SU-DHL-6 (cell line): ENCODE data around the gene SRSF8.

ENCODE experiments used
- H2AFZ ChIP-seq: fragments of 200-600 bp; sonication (generic); 2 replicates; pipeline ENCODE4 v1.6.1; 2014; ENCODE audit warnings: low read depth, mild to moderate bottlenecking, moderate library complexity, mixed read lengths, antibody characterized with exemption, low read length; ENCODE audit not compliant: severe bottlenecking
- H3F3A ChIP-seq: fragments of 200-600 bp; shearing (Covaris generic); 2 replicates; pipeline ENCODE4 v1.6.0; 2016; ENCODE audit warnings: antibody characterized with exemption, mild to moderate bottlenecking; ENCODE audit not compliant: insufficient read depth
- H3K27ac ChIP-seq: fragments of 200-600 bp; sonication (generic); 2 replicates; pipeline ENCODE4 v1.5.1; 2016; ENCODE audit warnings: low read depth, mild to moderate bottlenecking, low read length, moderate library complexity, mixed read lengths
- H3K27me3 ChIP-seq: fragments of 200-600 bp; sonication (generic), shearing (Covaris generic); 2 replicates; pipeline ENCODE4 v1.6.0; 2014; ENCODE audit warnings: mild to moderate bottlenecking, low read length
- H3K36me3 ChIP-seq: fragments of 200-600 bp; sonication (generic); 2 replicates; pipeline ENCODE4 v1.6.1; 2014; ENCODE audit warnings: mild to moderate bottlenecking, low read length, mixed read lengths
- H3K4me2 ChIP-seq: fragments of 300-600, 200-600 bp; shearing (Covaris generic), sonication (generic); 2 replicates; pipeline ENCODE4 v1.6.0; 2014; ENCODE audit warnings: low read length, low read depth, mild to moderate bottlenecking; ENCODE audit not compliant: poor library complexity, severe bottlenecking
- H3K4me3 ChIP-seq: fragments of 200-600 bp; sonication (generic); 2 replicates; pipeline ENCODE4 v1.5.1; 2014; ENCODE audit warnings: antibody characterized with exemption, low read length, mild to moderate bottlenecking, mixed read lengths; ENCODE audit not compliant: insufficient read depth, poor library complexity, severe bottlenecking
- H3K79me2 ChIP-seq: fragments of 200-600 bp; sonication (generic); 2 replicates; pipeline ENCODE4 v1.6.1; 2014; ENCODE audit warnings: mild to moderate bottlenecking, low read length, moderate library complexity; ENCODE audit not compliant: insufficient read depth
- H3K9ac ChIP-seq: fragments of 200-600 bp; sonication (generic); 2 replicates; pipeline ENCODE4 v1.7.0; 2014; ENCODE audit warnings: mild to moderate bottlenecking, low read length
- H3K9me2 ChIP-seq: fragments of 200-600 bp; sonication (generic); replicated peaks from 2 replicates; pipeline ENCODE4 v1.6.1; 2014; ENCODE audit warnings: low read length; ENCODE audit not compliant: insufficient read depth
- H3K9me3 ChIP-seq: fragments of 200-600 bp; sonication (generic); 2 replicates; pipeline ENCODE4 v1.6.1; 2014; ENCODE audit warnings: low read length, mixed read lengths; ENCODE audit not compliant: insufficient read depth
- H4K20me1 ChIP-seq: fragments of 200-600 bp; sonication (generic); 2 replicates; pipeline ENCODE4 v1.6.1; 2014; ENCODE audit warnings: low read depth, mild to moderate bottlenecking, antibody characterized with exemption, low read length, moderate library complexity, mixed read lengths
- CTCF ChIP-seq: fragments of 200-600 bp; sonication (generic); IDR thresholded peaks from one replicate; pipeline ENCODE4 v1.5.1; 2017; ENCODE audit warnings: antibody characterized with exemption, mild to moderate bottlenecking, low read length, moderate library complexity; ENCODE audit not compliant: insufficient read depth, poor library complexity, severe bottlenecking
- EZH2phosphoT487 ChIP-seq: fragments of 200-600 bp; sonication (generic), shearing (Covaris generic); conservative IDR thresholded peaks from 2 replicates; pipeline ENCODE4 v1.6.1; 2018; ENCODE audit warnings: mild to moderate bottlenecking, antibody characterized with exemption, low read length, moderate library complexity, mixed read lengths

The SRSF8 gene

GRCh38 chr11:95086836-95087570 is 20.3 kb downstream of the SRSF8 start:
- Histone ChIP-seq H3K27ac (no peak overlapping the region), H3K9me3 (no peaks in the 10 kb centered on the region), H3K79me2 (no peaks in the 10 kb centered on the region), H4K20me1 (no peaks in the 10 kb centered on the region), H3K36me3 (no peaks in the 10 kb centered on the region), H3K4me3 (no peak overlapping the region), H3F3A (no peaks in the 10 kb centered on the region), H3K9me2 (no peaks in the 10 kb centered on the region), H3K27me3 (no peaks in the 10 kb centered on the region), H3K9ac (no peak overlapping the region), H3K4me2 (no peak overlapping the region), H2AFZ (no peak overlapping the region)
- no peak for TF ChIP-seq CTCF
- no peak for TF ChIP-seq EZH2phosphoT487

GRCh38 chr11:95088946-95089619 is 22.4 kb downstream of the SRSF8 start:
- H3K4me2 ChIP-seq, result peak overlapping the region; percentile 75
- H3K4me3 ChIP-seq, result peak overlapping the region; percentile 66
- peak overlapping the region; percentile 68 for H3K9ac ChIP-seq
- no peaks in the 10 kb centered on the region for H3K9me2 ChIP-seq
- TF ChIP-seq EZH2phosphoT487, result no peak
- TF ChIP-seq CTCF, result no peak
- H2AFZ ChIP-seq, result peak overlapping the region; percentile 72
- H3F3A ChIP-seq, result no peaks in the 10 kb centered on the region
- no peaks in the 10 kb centered on the region for H3K79me2 ChIP-seq
- no peaks in the 10 kb centered on the region for H3K36me3 ChIP-seq
- H4K20me1 ChIP-seq, result no peaks in the 10 kb centered on the region
- H3K27ac ChIP-seq, result no peak overlapping the region
- H3K27me3 ChIP-seq, result no peaks in the 10 kb centered on the region
- no peaks in the 10 kb centered on the region for H3K9me3 ChIP-seq

DNA sequence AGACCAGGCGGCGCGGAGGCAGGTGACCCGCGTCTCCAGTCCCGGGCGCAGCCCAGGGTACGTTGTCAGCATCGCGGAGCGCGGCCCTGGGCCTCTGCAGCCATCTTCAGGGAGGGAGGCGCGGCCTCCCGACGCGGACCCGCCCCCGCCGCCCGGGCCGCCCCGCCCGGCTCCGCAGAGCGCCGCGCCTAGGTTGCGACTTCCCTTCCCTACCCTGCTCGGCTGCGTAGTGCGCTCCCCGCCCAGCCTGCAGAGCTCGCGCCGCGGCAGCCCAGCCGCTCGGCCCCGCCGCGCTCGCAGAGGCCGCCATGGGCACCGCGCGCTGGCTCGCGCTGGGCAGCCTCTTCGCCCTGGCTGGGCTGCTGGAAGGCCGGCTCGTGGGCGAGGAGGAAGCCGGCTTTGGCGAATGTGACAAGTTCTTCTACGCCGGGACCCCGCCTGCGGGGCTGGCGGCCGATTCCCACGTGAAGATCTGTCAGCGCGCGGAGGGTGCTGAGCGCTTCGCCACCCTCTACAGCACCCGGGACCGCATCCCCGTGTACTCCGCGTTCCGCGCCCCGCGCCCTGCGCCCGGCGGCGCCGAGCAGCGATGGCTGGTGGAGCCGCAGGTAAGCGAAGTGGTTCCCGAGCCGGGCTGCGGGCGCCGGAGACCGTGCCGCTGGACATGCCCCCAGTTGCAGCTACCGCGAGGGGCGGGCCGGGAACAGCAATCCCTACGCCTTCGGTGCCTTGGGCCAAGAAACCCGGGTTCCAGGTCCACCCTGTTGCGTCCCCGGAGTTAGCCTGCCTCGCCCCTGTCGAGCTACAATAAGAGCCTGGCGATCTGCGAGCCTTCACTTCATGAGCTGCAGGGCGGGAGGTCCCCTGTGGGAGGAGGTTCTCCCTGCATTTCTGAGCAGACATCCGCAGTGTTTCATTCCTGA is 23.2 kb downstream of the SRSF8 start, which contains the start of gene ENDOD1:
TSS of gene ENDOD1 (plus strand) at position 227 of the 923 bp plus-strand sequence. CDS start at position 309, 82 bp downstream.
- H3K4me2 ChIP-seq, result peak within 1 kb of the TSS; percentile 75
- TF ChIP-seq EZH2phosphoT487 (no peak), CTCF (no peak)
- peak within 1 kb of the TSS; percentile 72 for H2AFZ ChIP-seq
- H3K4me3 ChIP-seq, result peak within 1 kb of the TSS; percentile 66
- no peaks in the 10 kb centered on the region for H3K9me3 ChIP-seq
- peak within 1 kb of the TSS; percentile 68 for H3K9ac ChIP-seq
- no peak within 1 kb of the TSS for H3K27ac ChIP-seq
- H4K20me1 ChIP-seq, result no peaks in the 10 kb centered on the region
- no peaks in the 10 kb centered on the region for H3F3A ChIP-seq
- H3K36me3 ChIP-seq, result no peaks in the 10 kb centered on the region
- no peaks in the 10 kb centered on the region for H3K79me2 ChIP-seq
- H3K9me2 ChIP-seq, result no peaks in the 10 kb centered on the region
- H3K27me3 ChIP-seq, result no peaks in the 10 kb centered on the region
